Loucy (cell line): ENCODE data around the gene DSC3.
A peak's percentile ranks its signal among the peaks of the same experiment; 100 is the strongest.

Experiments
- CTCF ChIP-seq: fragments of 200-600 bp; sonication (generic); conservative IDR thresholded peaks from 2 replicates; pipeline ENCODE4 v1.5.1; 2014; ENCODE audit warnings: mild to moderate bottlenecking, antibody characterized with exemption, low read length
- EZH2phosphoT487 ChIP-seq: fragments of 200-600 bp; IDR thresholded peaks from 2 replicates; pipeline ENCODE4 v1.6.1; 2018; ENCODE audit warnings: antibody characterized with exemption, mild to moderate bottlenecking, moderate library complexity, borderline replicate concordance

- TF ChIP-seq CTCF (peak; percentile 65), EZH2phosphoT487 (no peak)
These were observed 72.2 kb downstream of the DSC3 start for GRCh38 chr18:30970196-30970816.
